GM23338 (cell line): Measurements from ENCODE around the gene RDH5. TPM values are rescaled to one million over a fixed set of nuclear protein-coding genes. Genes with fewer than 3 reads are reported as not detected.

ENCODE experiments used
- ATAC-seq: fragments of 200-7000 bp; cut with Tn5 transposase; 3 replicates; pipeline ENCODE4 v1.9.1; 2020
- DNase-seq: peaks from one replicate; pipeline ENCODE4 v3.0.0-alpha.2; 2015; ENCODE audit warnings: low spot score
- H2AFZ ChIP-seq: fragments of 200-600 bp; sonication (generic); 2 replicates; pipeline ENCODE4 v1.8.0; 2016; ENCODE audit warnings: antibody characterized with exemption, mild to moderate bottlenecking, moderate library complexity
- H3F3A ChIP-seq: fragments of 200-600 bp; sonication (generic); replicated peaks from 2 replicates; pipeline ENCODE4 v1.8.0; 2017; ENCODE audit warnings: antibody characterized with exemption, mixed run types, low read depth
- H3K27ac ChIP-seq: fragments of 200-600 bp; sonication (generic); 2 replicates; pipeline ENCODE4 v1.6.1; 2016; ENCODE audit warnings: low read depth
- H3K27me3 ChIP-seq: fragments of 200-600 bp; sonication (generic); 2 replicates; pipeline ENCODE4 v1.8.0; 2016; ENCODE audit warnings: mild to moderate bottlenecking, mixed run types, moderate library complexity; ENCODE audit not compliant: insufficient read depth
- H3K36me3 ChIP-seq: fragments of 200-600 bp; sonication (generic); 2 replicates; pipeline ENCODE4 v1.8.0; 2016; ENCODE audit warnings: mild to moderate bottlenecking; ENCODE audit not compliant: insufficient read depth
- H3K4me1 ChIP-seq: fragments of 200-600 bp; sonication (generic); 2 replicates; pipeline ENCODE4 v1.8.0; 2016; ENCODE audit warnings: mild to moderate bottlenecking, moderate library complexity; ENCODE audit not compliant: insufficient read depth
- H3K4me2 ChIP-seq: fragments of 200-600 bp; sonication (generic); 2 replicates; pipeline ENCODE4 v1.7.1; 2017; ENCODE audit warnings: mixed run types
- H3K4me3 ChIP-seq: fragments of 200-600 bp; sonication (generic); 2 replicates; pipeline ENCODE4 v1.6.1; 2016; ENCODE audit warnings: mixed run types
- H3K79me2 ChIP-seq: fragments of 200-600 bp; sonication (generic); replicated peaks from 2 replicates; pipeline ENCODE4 v1.8.0; 2017; ENCODE audit warnings: mild to moderate bottlenecking; ENCODE audit not compliant: insufficient read depth
- H3K9me2 ChIP-seq: fragments of 200-600 bp; sonication (generic); 2 replicates; pipeline ENCODE4 v1.8.0; 2017; ENCODE audit not compliant: insufficient read depth
- H4K20me1 ChIP-seq: fragments of 200-600 bp; sonication (generic); replicated peaks from 2 replicates; pipeline ENCODE4 v1.8.0; 2017; ENCODE audit warnings: mild to moderate bottlenecking; ENCODE audit not compliant: insufficient read depth
- H3K27ac Mint-ChIP-seq: 2 replicates; pipeline ENCODE4 v1.8.0; 2020; ENCODE audit warnings: inconsistent platforms, mild to moderate bottlenecking, moderate library complexity, mixed read lengths
- H3K27me3 Mint-ChIP-seq: 3 replicates; pipeline ENCODE4 v1.8.0; 2022; ENCODE audit warnings: low read depth, mild to moderate bottlenecking, moderate library complexity, mixed read lengths, inconsistent platforms; ENCODE audit not compliant: insufficient read depth, poor library complexity
- H3K36me3 Mint-ChIP-seq: 3 replicates; pipeline ENCODE4 v1.8.0; 2021; ENCODE audit warnings: low read depth, mild to moderate bottlenecking, inconsistent platforms, moderate library complexity, mixed read lengths
- H3K4me1 Mint-ChIP-seq: 3 replicates; pipeline ENCODE4 v1.8.0; 2020; ENCODE audit warnings: mild to moderate bottlenecking, inconsistent platforms, mixed read lengths
- H3K4me3 Mint-ChIP-seq: 3 replicates; pipeline ENCODE4 v1.8.0; 2021; ENCODE audit warnings: moderate library complexity, mild to moderate bottlenecking, inconsistent platforms, mixed read lengths
- H3K9me3 Mint-ChIP-seq: 3 replicates; pipeline ENCODE4 v1.8.0; 2020; ENCODE audit warnings: moderate library complexity, mild to moderate bottlenecking, inconsistent platforms, mixed read lengths
- CREB1 ChIP-seq: fragments of 250-450 bp; sonication (Bioruptor Pico); IDR thresholded peaks from 2 replicates; pipeline ENCODE4 v1.5.0; 2020; ENCODE audit warnings: low read depth, mild to moderate bottlenecking, moderate library complexity
- CTCF ChIP-seq, 2 experiments: fragments of 200-600 bp in 1 of 2; sonication (generic) in 1 of 2; conservative IDR thresholded peaks; 2 replicates each; pipeline versions ENCODE4 v1.5.1 to v1.6.1; 2016 to 2017; ENCODE audit warnings: antibody characterized with exemption in 2 of 2, low read depth in 2 of 2, mild to moderate bottlenecking in 2 of 2, moderate library complexity in 1 of 2
- EZH2 ChIP-seq: fragments of 200-600 bp; sonication (generic); IDR thresholded peaks from one replicate; pipeline ENCODE4 v1.8.0; 2017; ENCODE audit warnings: antibody characterized with exemption, mild to moderate bottlenecking, low read depth; ENCODE audit not compliant: unreplicated experiment
- EZH2phosphoT487 ChIP-seq: fragments of 200-600 bp; sonication (generic); IDR thresholded peaks from one replicate; pipeline ENCODE4 v1.8.1; 2018; ENCODE audit warnings: antibody characterized with exemption; ENCODE audit not compliant: unreplicated experiment
- JUNB ChIP-seq: IDR thresholded peaks from one replicate; pipeline ENCODE4 v1.6.1; 2016; ENCODE audit warnings: antibody characterized with exemption; ENCODE audit not compliant: unreplicated experiment
- NANOG ChIP-seq: IDR thresholded peaks from 2 replicates; pipeline ENCODE4 v1.6.1; 2016; ENCODE audit warnings: antibody characterized with exemption, borderline replicate concordance
- POLR2AphosphoS5 ChIP-seq: IDR thresholded peaks from 2 replicates; pipeline ENCODE4 v1.6.1; 2016; ENCODE audit warnings: antibody characterized with exemption, low read depth
- REST ChIP-seq: IDR thresholded peaks from one replicate; pipeline ENCODE4 v1.6.1; 2018; ENCODE audit warnings: antibody characterized with exemption; ENCODE audit not compliant: unreplicated experiment
- STAT1 ChIP-seq: IDR thresholded peaks from one replicate; pipeline ENCODE4 v1.6.1; 2016; ENCODE audit warnings: antibody characterized with exemption; ENCODE audit not compliant: unreplicated experiment
- ZNF114 ChIP-seq: fragments of 250-450 bp; sonication (Bioruptor Pico); IDR thresholded peaks from 2 replicates; pipeline ENCODE4 v1.5.0; 2020; ENCODE audit warnings: mild to moderate bottlenecking, moderate library complexity
- ZNF331 ChIP-seq: fragments of 250-450 bp; sonication (Bioruptor Pico); IDR thresholded peaks from 2 replicates; pipeline ENCODE4 v1.5.0; 2020; ENCODE audit warnings: low read depth, mild to moderate bottlenecking, moderate library complexity
- ZNF462 ChIP-seq: fragments of 250-450 bp; sonication (Bioruptor Pico); IDR thresholded peaks from 2 replicates; pipeline ENCODE4 v1.5.0; 2020; ENCODE audit warnings: mild to moderate bottlenecking, moderate library complexity
- polyA plus RNA-seq: library from polyadenylated mRNA; unstranded; fragments of >200 nt; fragmentation: Nextera tagmentation; extraction: Ambion mirVana; gene quantifications from 2 replicates; pipeline ENCODE4 v1.2.1, GENCODE V29; 2016
- total RNA-seq: library from RNA; depleted of rRNA; stranded (reverse); fragments of >200 nt; shearing (Covaris generic); gene quantifications from 2 replicates; pipeline ENCODE4 v1.2.3, GENCODE V29; 2014

RDH5 gene
- total and polyA plus RNA-seq, 2 experiments from 2014 or later = 3.9 to 7.5 TPM

GRCh38 chr12:55695349-55695748 is 24.8 kb upstream of the RDH5 start (continued):
- TF ChIP-seq EZH2 (no peak), STAT1 (no peak), ZNF114 (CRISPR knock-in tag) (no peak), POLR2AphosphoS5 (no peak), JUNB (no peak), NANOG (no peak), CTCF (conservative IDR thresholded peaks at IDR 0.05; ENCODE audit: low read depth in 2 of 2) (no peak), CREB1 (CRISPR knock-in tag) (no peak), ZNF331 (no peak), EZH2phosphoT487 (no peak)

- H3K9me2 ChIP-seq = no peaks in the 10 kb centered on the region
- H3K79me2 ChIP-seq = no peaks in the 10 kb centered on the region
- H3K4me2 ChIP-seq = no peak overlapping the region
- Mint-ChIP-seq H3K36me3 (peaks cover 30% of the 10 kb centered on the region), H3K27me3 (peaks cover 10% of the 10 kb centered on the region), H3K4me1 (peaks cover 2% of the 10 kb centered on the region; the same call in 1 of the 3 replicates), H3K4me3 (no peak overlapping the region), H3K27ac (no peak overlapping the region), H3K9me3 (no peaks in the 10 kb centered on the region)
- no peak overlapping the region for H3K27ac ChIP-seq
- no peaks in the 10 kb centered on the region for H4K20me1 ChIP-seq
- no peaks in the 10 kb centered on the region for H3K36me3 ChIP-seq
- ATAC-seq = no peak
- H3F3A ChIP-seq = no peaks in the 10 kb centered on the region
- H2AFZ ChIP-seq = no peak overlapping the region
- no peak overlapping the region for H3K4me3 ChIP-seq
- H3K4me1 ChIP-seq = no peaks in the 10 kb centered on the region
- DNase-seq = no peak
- H3K27me3 ChIP-seq = no peaks in the 10 kb centered on the region
- TF ChIP-seq CTCF (conservative IDR thresholded peaks at IDR 0.05; ENCODE audit: low read depth in 2 of 2) = no peak
- TF ChIP-seq JUNB = no peak
- TF ChIP-seq EZH2phosphoT487 = no peak
- TF ChIP-seq POLR2AphosphoS5 = no peak
- no peak for TF ChIP-seq ZNF462
- no peak for TF ChIP-seq REST
- TF ChIP-seq STAT1 = no peak
- TF ChIP-seq CREB1 (CRISPR knock-in tag) = no peak
These were observed 24.1 kb upstream of the RDH5 start for GRCh38 chr12:55696141-55696540.
